Right renal pelvis (tissue), 4 donors: Measurements from ENCODE around the gene UQCR11. TPM values are rescaled to one million over a fixed set of nuclear protein-coding genes. Genes with fewer than 3 reads are reported as not detected.
"Not testable (repeated sequence)": the region's sequence is repeated elsewhere in the genome, so short reads cannot be mapped to it uniquely, and the experiment has no call there.

ENCODE experiments used
- DNase-seq, 4 donors: peaks; one replicate each; pipeline ENCODE4 v3.0.0-alpha.2; 2013; ENCODE audit warnings: low read depth in 4 of 4, low spot score in 3 of 4, missing footprints in 1 of 4
- polyA plus RNA-seq, 4 donors: library from polyadenylated mRNA; unstranded; fragments of 120-200 nt; gene quantifications; one replicate each; pipeline ENCODE4 v1.2.1, GENCODE V29; 2013; ENCODE audit not compliant: insufficient read length in 4 of 4

UQCR11 gene
- 100 to 1,000 TPM; 104 to 157 (median 119) TPM for polyA plus RNA-seq

DNA sequence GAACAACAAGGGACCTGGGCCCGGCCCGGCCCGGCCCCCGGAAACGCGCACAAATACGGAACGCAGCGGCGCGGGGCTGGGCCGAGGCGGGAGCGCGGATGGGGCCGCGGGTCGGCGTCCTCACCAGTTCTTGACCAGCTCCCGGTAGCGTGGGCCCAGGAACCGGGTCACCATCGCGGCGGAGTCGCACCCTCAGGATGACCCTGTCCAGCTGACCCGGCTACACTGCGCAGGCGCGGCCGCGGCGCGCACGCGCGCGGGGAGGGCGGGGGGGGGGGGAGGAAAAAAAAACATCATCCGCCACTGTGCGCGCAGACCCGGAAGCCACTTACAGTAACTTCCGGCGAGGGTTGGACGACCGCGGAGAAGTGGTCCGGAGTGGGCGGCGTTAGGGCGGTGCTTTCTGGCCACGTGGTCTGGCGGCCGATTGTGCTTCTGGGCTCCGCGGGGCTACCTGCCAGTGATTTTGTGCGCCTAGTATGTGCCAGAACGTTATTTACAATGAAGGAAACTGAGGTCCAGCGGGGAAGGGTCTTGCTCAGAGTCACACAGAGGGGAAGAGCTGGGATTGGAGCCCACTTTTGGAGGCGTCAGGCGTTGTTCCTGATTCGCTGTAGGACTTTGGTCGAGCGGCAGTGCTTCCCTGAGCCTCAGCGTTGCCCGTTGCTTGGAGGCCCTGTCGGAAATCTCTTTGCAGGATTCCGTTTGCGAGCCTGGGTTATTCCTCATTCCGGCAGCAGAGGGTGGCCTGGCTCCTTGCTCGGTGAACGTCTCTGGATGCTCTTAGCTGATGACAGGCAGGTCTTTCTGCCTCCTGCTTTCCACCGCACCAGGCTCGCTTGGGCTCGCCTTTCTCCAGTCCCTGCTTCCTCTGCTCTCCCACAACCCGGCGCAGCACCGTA lies at the start of gene UQCR11:
Gene UQCR11 (minus strand): TSS at position 227 of the 902 bp plus-strand sequence. CDS start 53 bp downstream, at position 174.
- DNase-seq: peak; percentile 87 to 91 (median 88)

DNA sequence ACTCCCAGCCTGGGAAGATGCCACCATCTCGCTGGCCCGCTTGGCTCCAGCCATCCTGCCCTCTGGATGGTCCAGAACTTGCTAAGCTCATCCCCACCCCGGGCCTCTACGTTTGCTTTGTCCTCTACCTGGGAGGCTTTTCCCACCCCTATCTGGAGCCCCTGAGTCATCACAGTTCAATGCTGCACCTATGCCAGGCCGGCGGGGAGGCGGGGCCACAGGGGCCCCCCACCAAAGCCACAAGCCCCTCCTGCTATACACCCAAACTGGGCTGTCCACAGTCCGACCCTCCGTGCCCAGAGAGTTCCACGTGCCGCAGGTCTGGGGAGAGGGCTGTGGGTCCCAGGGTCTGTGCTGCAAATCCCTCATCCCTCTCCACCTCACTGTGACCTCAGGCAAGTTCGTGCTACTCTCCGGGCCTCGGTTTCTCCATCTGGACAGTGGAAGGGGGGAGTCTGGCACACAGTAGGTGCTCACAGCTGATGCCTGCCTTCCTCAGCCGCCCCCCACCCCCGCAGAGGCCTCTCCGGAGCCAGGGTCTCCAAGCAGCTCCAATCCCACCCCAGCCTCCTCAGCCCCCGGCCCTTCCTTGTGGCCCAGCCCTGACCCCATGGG lies 49.0 kb upstream of the UQCR11 start:
- no peak for DNase-seq

GRCh38 chr19:1653300-1653628 lies 48.0 kb upstream of the UQCR11 start:
- DNase-seq: no peak

- DNase-seq: peak; percentile 97 to 99 (median 98)
These were observed 47.4 kb upstream of the UQCR11 start, which contains the start of gene TCF3 for GRCh38 chr19:1652471-1653299. Gene TCF3, minus strand, starts transcription at chr19:1652615. Its CDS starts 2,367 bp downstream, at chr19:1650248.

DNA sequence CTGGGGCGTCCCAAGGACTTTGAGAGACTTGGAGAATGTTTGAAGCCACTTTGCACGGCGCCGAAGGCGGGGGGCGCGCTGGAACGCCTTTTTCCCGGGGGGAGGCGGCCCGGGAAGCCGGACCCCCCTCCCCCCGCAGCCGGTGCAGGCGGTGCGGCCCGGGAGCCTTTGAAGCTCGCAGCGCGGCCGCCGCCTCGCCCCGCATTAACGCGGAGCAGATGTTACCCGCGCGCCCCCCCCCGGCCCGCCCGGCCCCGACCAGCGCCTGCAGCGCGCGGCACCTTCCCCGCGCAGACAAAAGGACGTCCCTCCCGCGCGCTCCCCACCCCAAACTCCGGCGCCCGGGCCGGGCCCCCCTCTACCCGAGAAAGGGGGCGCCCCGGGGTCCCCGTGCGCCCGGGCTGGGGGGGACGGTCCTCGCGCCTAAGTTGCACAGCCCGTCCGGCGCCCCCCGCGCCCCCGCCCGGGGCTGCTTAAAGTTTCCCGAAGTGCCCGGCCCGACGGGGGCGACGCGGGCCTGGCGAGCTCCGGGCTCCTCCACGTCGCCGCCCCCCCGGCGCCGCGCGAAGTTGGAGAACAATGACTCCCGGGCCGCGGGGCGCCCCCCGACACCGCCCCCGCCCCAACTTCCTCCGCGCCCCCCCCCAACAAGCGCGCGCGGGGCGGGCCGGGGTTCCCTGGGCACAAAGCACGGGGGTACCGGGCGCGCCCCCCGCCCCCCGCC lies 46.5 kb upstream of the UQCR11 start:
- DNase-seq: no peak

GRCh38 chr19:1650650-1651567 lies 45.6 kb upstream of the UQCR11 start:
- no peak for DNase-seq

DNA sequence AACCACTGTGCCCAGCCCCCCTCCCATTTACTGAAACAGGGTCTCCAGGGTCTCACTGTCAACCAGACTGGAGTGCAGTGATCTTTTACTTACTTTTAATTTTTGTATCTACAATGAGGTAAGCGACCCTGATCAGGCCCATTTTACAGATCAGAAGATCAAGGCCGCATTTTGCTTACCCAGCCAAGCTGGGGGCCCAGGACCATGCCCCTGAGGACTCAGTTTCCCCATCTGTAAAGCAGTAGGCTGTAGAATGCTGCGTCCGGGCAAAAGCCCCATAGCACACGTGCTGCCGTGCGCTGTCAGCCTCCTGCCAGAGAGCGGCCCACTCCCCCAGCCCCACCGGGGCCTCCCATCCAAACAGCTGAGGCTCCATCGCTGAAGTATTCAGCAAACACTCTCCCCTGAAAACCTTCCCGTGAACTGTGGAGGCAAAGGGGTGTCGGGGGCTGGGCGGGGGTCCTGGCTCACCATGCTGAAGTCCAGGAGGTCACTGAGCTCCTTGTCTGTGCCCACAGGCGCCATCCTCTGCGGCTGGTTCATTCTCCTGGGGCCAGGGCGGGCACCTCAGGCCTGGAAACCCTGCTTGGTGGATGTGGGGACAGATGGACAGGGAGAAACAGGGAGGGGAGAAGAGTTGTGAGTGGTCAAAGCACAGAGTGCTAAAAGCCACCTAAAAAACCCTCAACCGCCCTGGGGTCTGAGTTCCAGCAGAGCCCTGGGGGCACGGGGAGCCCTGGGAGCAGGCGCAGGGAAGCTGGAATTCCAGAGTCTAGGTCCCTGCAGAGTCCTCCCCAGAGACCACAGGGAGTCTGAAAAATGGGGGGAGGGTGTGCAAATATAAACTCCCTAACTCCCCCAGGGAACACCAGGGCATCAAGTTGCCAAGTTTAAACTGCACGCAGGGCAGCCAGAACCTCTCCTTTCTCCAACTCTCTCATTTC lies 44.7 kb upstream of the UQCR11 start:
- DNase-seq: no peak

DNA sequence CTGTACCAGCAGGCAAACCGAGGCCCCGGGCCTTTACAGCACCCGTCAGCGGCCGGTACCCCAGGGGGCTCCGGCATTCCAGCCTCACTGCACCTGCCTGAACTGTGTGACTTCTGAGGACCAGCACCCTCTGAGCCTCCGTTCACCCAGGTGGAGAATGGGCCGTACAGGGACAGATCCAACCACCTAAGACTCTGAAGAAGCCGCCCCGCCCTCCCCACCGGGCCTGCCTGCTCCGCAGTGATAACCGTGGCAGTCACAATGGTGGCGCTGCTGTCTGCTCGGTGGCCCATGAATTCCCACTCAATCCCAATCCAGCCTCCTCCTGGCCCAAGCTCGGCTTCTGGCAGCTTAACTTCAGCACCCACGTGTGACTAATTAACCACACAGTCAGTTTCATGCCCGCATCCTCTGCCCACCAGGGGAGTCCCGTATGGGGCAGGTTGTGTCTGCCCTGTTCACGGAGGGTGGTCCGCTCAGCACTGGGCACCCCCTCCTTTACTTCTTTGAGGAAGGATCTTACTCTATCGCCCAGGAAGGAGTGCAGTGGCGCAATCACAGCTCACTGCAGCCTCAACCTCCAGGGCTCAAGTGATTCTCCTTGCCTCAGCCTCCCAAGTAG lies 43.8 kb upstream of the UQCR11 start:
- no peak for DNase-seq

- DNase-seq: no peak
These were observed 43.2 kb upstream of the UQCR11 start for GRCh38 chr19:1648459-1648849.

- no peak for DNase-seq
These were observed 42.5 kb upstream of the UQCR11 start for GRCh38 chr19:1647501-1648458.

GRCh38 chr19:1646659-1647453 lies 41.6 kb upstream of the UQCR11 start:
- no peak for DNase-seq

DNA sequence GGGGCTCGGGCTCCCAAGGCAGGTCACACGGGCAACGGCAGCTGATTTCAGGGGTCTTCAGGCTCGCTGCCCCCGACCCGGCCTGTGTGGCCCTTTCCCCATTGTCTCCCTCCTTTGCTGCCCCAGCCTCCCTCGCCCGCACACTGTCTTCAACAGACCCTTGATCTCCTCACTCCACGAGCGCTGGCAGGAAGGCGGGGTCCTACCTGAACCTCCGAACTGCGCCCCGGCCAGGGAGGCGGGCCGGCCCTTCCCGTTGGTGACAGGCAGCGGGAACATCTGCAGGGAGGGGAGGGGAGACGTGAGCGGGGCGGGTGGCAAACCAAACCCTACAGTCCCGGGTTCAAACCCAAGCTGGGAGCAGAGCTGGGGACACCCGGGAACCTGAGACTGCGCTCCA lies 40.9 kb upstream of the UQCR11 start:
- no peak for DNase-seq

DNA sequence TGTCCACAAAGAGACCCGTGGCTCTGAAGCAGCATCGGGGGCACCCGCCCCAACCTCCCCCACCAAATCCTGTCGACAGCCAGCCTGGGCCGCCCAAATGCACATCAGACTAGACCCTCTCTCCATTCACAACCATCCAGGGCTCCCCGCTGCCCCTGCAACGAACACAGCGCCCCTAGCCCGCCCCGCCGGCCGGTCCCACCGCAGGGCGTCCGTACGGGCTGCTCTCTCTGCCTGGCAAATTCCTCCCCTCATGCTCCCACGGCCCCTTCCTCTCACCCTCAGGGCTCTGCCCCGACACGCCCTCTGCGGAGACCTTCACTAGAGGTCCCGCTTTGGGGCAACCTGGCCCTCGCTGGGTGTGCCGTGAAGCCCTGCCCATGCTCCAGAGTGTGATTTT lies 40.0 kb upstream of the UQCR11 start:
- no peak for DNase-seq

GRCh38 chr19:1644070-1644469 lies 38.8 kb upstream of the UQCR11 start:
- no peak for DNase-seq

GRCh38 chr19:1640893-1641448 lies 35.7 kb upstream of the UQCR11 start:
- DNase-seq: not testable (repeated sequence)
